ENCODE results near the gene RAD51B. TPM values are rescaled to one million over a fixed set of nuclear protein-coding genes. Genes with fewer than 3 reads are reported as not detected.

Gene RAD51B
- total and polyA plus RNA-seq, 2 donors, result 6.2 to 92.9 TPM

- Histone ChIP-seq H3K4me3 (ENCODE audit: low read depth, low read length) (no peak overlapping the region), H3K36me3 (ENCODE audit: insufficient read depth) (no peaks in the 10 kb centered on the region), H3K4me1 (ENCODE audit: insufficient read depth) (peaks cover 3% of the 10 kb centered on the region), H3K27ac (ENCODE audit: low read depth) (no peak overlapping the region)
- DNase-seq (ENCODE audit: extremely low spot score), result no peak
- WGBS, result 47% methylated on average over 3 of the region's 3 CpGs
Observed at GRCh38 chr14:68574906-68575305, 755.3 kb downstream of the RAD51B start.

- no peak overlapping the region for H3K27ac ChIP-seq (ENCODE audit: low read depth)
- 92% methylated on average over 4 of the region's 4 CpGs for WGBS
- H3K4me3 ChIP-seq (ENCODE audit: low read depth, low read length), result no peak overlapping the region
- no peaks in the 10 kb centered on the region for H3K36me3 ChIP-seq (ENCODE audit: insufficient read depth)
- DNase-seq (ENCODE audit: extremely low spot score), result no peak
- H3K4me1 ChIP-seq (ENCODE audit: insufficient read depth), result peaks cover 3% of the 10 kb centered on the region
Observed at GRCh38 chr14:68575426-68575825, 755.8 kb downstream of the RAD51B start.

GRCh38 chr14:68576031-68576430 lies 756.5 kb downstream of the RAD51B start:
- no peak for DNase-seq (ENCODE audit: extremely low spot score)
- peaks cover 3% of the 10 kb centered on the region for H3K4me1 ChIP-seq (ENCODE audit: insufficient read depth)
- H3K27ac ChIP-seq (ENCODE audit: low read depth), result no peak overlapping the region
- no peaks in the 10 kb centered on the region for H3K36me3 ChIP-seq (ENCODE audit: insufficient read depth)
- WGBS, result 81% methylated on average over 2 of the region's 2 CpGs
- no peak overlapping the region for H3K4me3 ChIP-seq (ENCODE audit: low read depth, low read length)

- Histone ChIP-seq H3K4me3 (ENCODE audit: low read depth, low read length) (no peak overlapping the region), H3K4me1 (ENCODE audit: insufficient read depth) (peaks cover 3% of the 10 kb centered on the region), H3K36me3 (ENCODE audit: insufficient read depth) (no peaks in the 10 kb centered on the region), H3K27ac (ENCODE audit: low read depth) (no peak overlapping the region)
- 80% methylated on average over 4 of the region's 4 CpGs for WGBS
- no peak for DNase-seq (ENCODE audit: extremely low spot score)
Observed at GRCh38 chr14:68576496-68577244, 757.1 kb downstream of the RAD51B start.

GRCh38 chr14:68577802-68578541 lies 758.4 kb downstream of the RAD51B start:
- 75% methylated on average over 16 of the region's 16 CpGs for WGBS
- Histone ChIP-seq H3K4me1 (ENCODE audit: insufficient read depth) (peaks cover 3% of the 10 kb centered on the region), H3K36me3 (ENCODE audit: insufficient read depth) (no peaks in the 10 kb centered on the region), H3K27ac (ENCODE audit: low read depth) (no peak overlapping the region), H3K4me3 (ENCODE audit: low read depth, low read length) (no peak overlapping the region)
- DNase-seq (ENCODE audit: extremely low spot score), result peak; percentile 48

- 87% methylated on average over 2 of the region's 2 CpGs for WGBS
- Histone ChIP-seq H3K4me1 (ENCODE audit: insufficient read depth) (peaks cover 3% of the 10 kb centered on the region), H3K27ac (ENCODE audit: low read depth) (no peak overlapping the region), H3K36me3 (ENCODE audit: insufficient read depth) (no peaks in the 10 kb centered on the region), H3K4me3 (ENCODE audit: low read depth, low read length) (no peak overlapping the region)
- no peak for DNase-seq (ENCODE audit: extremely low spot score)
Observed at GRCh38 chr14:68578597-68578996, 759.0 kb downstream of the RAD51B start.

GRCh38 chr14:68580096-68580645 lies 760.6 kb downstream of the RAD51B start:
- Histone ChIP-seq H3K4me3 (ENCODE audit: low read depth, low read length) (no peak overlapping the region), H3K27ac (ENCODE audit: low read depth) (no peak overlapping the region), H3K36me3 (ENCODE audit: insufficient read depth) (no peaks in the 10 kb centered on the region), H3K4me1 (ENCODE audit: insufficient read depth) (peaks cover 2% of the 10 kb centered on the region)
- 90% methylated on average over 9 of the region's 9 CpGs for WGBS
- no peak for DNase-seq (ENCODE audit: extremely low spot score)

GRCh38 chr14:68580671-68581070 lies 761.1 kb downstream of the RAD51B start:
- 60% methylated on average over 5 of the region's 5 CpGs for WGBS
- Histone ChIP-seq H3K36me3 (ENCODE audit: insufficient read depth) (no peaks in the 10 kb centered on the region), H3K27ac (ENCODE audit: low read depth) (no peak overlapping the region), H3K4me3 (ENCODE audit: low read depth, low read length) (no peak overlapping the region), H3K4me1 (ENCODE audit: insufficient read depth) (peaks cover 2% of the 10 kb centered on the region)
- no peak for DNase-seq (ENCODE audit: extremely low spot score)

GRCh38 chr14:68583548-68584280 lies 764.1 kb downstream of the RAD51B start:
- 80% methylated on average over 13 of the region's 13 CpGs for WGBS
- H3K27ac ChIP-seq (ENCODE audit: low read depth), result no peak overlapping the region

GRCh38 chr14:68584786-68585185 lies 765.2 kb downstream of the RAD51B start:
- WGBS, result 90% methylated on average over 4 of the region's 4 CpGs
- DNase-seq (ENCODE audit: extremely low spot score), result no peak

More at GRCh38 chr14:68583548-68584280, 764.1 kb downstream of the RAD51B start:
- H3K36me3 ChIP-seq (ENCODE audit: insufficient read depth), result no peaks in the 10 kb centered on the region
- H3K4me3 ChIP-seq (ENCODE audit: low read depth, low read length), result no peak overlapping the region
- no peak for DNase-seq (ENCODE audit: extremely low spot score)
- H3K4me1 ChIP-seq (ENCODE audit: insufficient read depth), result no peaks in the 10 kb centered on the region

GRCh38 chr14:68585690-68586089 lies 766.1 kb downstream of the RAD51B start:
- no peak for DNase-seq (ENCODE audit: extremely low spot score)
- Histone ChIP-seq H3K27ac (ENCODE audit: low read depth) (no peak overlapping the region), H3K4me1 (ENCODE audit: insufficient read depth) (no peaks in the 10 kb centered on the region), H3K36me3 (ENCODE audit: insufficient read depth) (no peaks in the 10 kb centered on the region), H3K4me3 (ENCODE audit: low read depth, low read length) (no peak overlapping the region)
- 41% methylated on average over 16 of the region's 16 CpGs for WGBS

More at GRCh38 chr14:68584786-68585185, 765.2 kb downstream of the RAD51B start:
- Histone ChIP-seq H3K27ac (ENCODE audit: low read depth) (no peak overlapping the region), H3K4me3 (ENCODE audit: low read depth, low read length) (no peak overlapping the region), H3K4me1 (ENCODE audit: insufficient read depth) (no peaks in the 10 kb centered on the region), H3K36me3 (ENCODE audit: insufficient read depth) (no peaks in the 10 kb centered on the region)

GRCh38 chr14:68586896-68587751 lies 767.5 kb downstream of the RAD51B start:
- WGBS, result 43% methylated on average over 13 of the region's 13 CpGs

GRCh38 chr14:68587931-68588330 lies 768.4 kb downstream of the RAD51B start:
- DNase-seq (ENCODE audit: extremely low spot score), result no peak
- Histone ChIP-seq H3K4me1 (ENCODE audit: insufficient read depth) (no peaks in the 10 kb centered on the region), H3K36me3 (ENCODE audit: insufficient read depth) (no peaks in the 10 kb centered on the region), H3K27ac (ENCODE audit: low read depth) (peak overlapping the region; percentile 33), H3K4me3 (ENCODE audit: low read depth, low read length) (no peak overlapping the region)
- 74% methylated on average over 6 of the region's 6 CpGs for WGBS

More at GRCh38 chr14:68586896-68587751, 767.5 kb downstream of the RAD51B start:
- Histone ChIP-seq H3K4me1 (ENCODE audit: insufficient read depth) (no peaks in the 10 kb centered on the region), H3K4me3 (ENCODE audit: low read depth, low read length) (no peak overlapping the region), H3K27ac (ENCODE audit: low read depth) (peak overlapping the region; percentile 33), H3K36me3 (ENCODE audit: insufficient read depth) (no peaks in the 10 kb centered on the region)
- DNase-seq (ENCODE audit: extremely low spot score), result no peak

All from urinary bladder (tissue), 4 donors.